Embryonic facial prominence (tissue), 1 donor: Measurements from ENCODE around the gene PPM1E.
"Not testable (repeated sequence)": the region's sequence is repeated elsewhere in the genome, so short reads cannot be mapped to it uniquely, and the experiment has no call there.

Experiments used
- DNase-seq: peaks from one replicate; pipeline ENCODE4 v3.0.0-alpha.2; 2016; ENCODE audit errors: extremely low spot score

Gene PPM1E

GRCh38 chr17:58779446-58779845, 23.8 kb downstream of the PPM1E start:
- DNase-seq: no peak

GRCh38 chr17:58783380-58783779, 27.7 kb downstream of the PPM1E start:
- no peak for DNase-seq

- DNase-seq: no peak
Measured at GRCh38 chr17:58785097-58785496, 29.4 kb downstream of the PPM1E start.

GRCh38 chr17:58786586-58787295, 31.1 kb downstream of the PPM1E start:
- no peak for DNase-seq

- DNase-seq: no peak
Measured at GRCh38 chr17:58788199-58788598, 32.5 kb downstream of the PPM1E start.

GRCh38 chr17:58789160-58789559, 33.5 kb downstream of the PPM1E start:
- DNase-seq: no peak

GRCh38 chr17:58789831-58790230, 34.2 kb downstream of the PPM1E start:
- DNase-seq: no peak

GRCh38 chr17:58794508-58794907, 38.9 kb downstream of the PPM1E start:
- DNase-seq: not testable (repeated sequence)

- DNase-seq: no peak
Measured at GRCh38 chr17:58802188-58802587, 46.5 kb downstream of the PPM1E start.

GRCh38 chr17:58806046-58806445, 50.4 kb downstream of the PPM1E start:
- DNase-seq: no peak

GRCh38 chr17:58808609-58809563, 53.2 kb downstream of the PPM1E start:
- DNase-seq: no peak

- DNase-seq: no peak
Measured at GRCh38 chr17:58809564-58809936, 53.9 kb downstream of the PPM1E start.

- DNase-seq: no peak
Measured at GRCh38 chr17:58811290-58811689, 55.6 kb downstream of the PPM1E start.

- no peak for DNase-seq
Measured at GRCh38 chr17:58813712-58814111, 58.1 kb downstream of the PPM1E start.

GRCh38 chr17:58818654-58819053, 63.0 kb downstream of the PPM1E start:
- DNase-seq: no peak

GRCh38 chr17:58822148-58823050, 66.7 kb downstream of the PPM1E start:
- DNase-seq: no peak

- DNase-seq: no peak
Measured at GRCh38 chr17:58823051-58823525, 67.4 kb downstream of the PPM1E start.

GRCh38 chr17:58829172-58829637, 73.6 kb downstream of the PPM1E start:
- no peak for DNase-seq

- DNase-seq: no peak
Measured at GRCh38 chr17:58831780-58832179, 76.1 kb downstream of the PPM1E start.

GRCh38 chr17:58832514-58832913, 76.9 kb downstream of the PPM1E start:
- DNase-seq: no peak

GRCh38 chr17:58837699-58838098, 82.0 kb downstream of the PPM1E start:
- DNase-seq: no peak
